ENCODE data around the gene XYLB.
A peak's percentile ranks its signal among the peaks of the same experiment; 100 is the strongest.
"Not testable (repeated sequence)": the region's sequence is repeated elsewhere in the genome, so short reads cannot be mapped to it uniquely, and the experiment has no call there.

XYLB gene

DNA sequence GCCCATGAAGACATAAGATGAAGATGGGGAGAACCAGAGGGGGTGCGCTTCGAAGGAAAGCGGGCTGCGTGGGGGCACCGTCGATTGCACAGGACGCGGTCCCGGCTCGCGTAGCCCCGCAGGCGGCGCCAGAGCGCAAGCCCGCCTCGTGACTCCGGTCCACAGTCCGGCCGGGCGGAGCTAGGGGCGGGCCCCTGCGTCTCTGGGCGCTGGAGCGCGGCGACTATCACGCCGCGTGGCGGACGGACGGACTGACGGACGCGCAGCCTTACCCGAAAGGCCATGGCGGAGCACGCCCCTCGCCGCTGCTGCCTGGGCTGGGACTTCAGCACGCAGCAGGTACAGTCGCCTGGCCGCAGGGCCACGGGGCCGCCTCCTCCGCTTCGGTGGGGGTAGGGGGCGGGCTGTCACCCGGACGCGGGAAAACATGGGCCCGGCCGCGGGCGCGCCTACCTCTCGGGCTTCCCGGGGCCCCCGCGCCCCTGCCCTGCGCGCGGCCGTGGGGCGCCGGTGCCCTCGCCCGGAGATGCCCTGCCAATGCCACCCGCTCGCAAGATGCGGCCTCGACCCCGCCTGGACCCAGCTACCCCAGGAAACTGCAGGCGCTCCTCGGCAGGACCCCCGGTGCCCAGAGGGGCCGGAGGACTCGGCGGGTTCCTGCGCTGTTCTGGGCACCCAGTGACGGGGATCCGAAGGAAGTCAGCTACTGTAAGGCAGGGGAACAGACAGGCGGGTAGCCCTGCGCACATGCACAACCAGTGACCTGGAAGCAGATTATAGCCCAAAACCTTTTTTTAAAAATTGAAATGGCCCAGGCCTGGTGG, at the start of gene XYLB:
XYLB (plus strand) TSS at position 199 of the 824 bp plus-strand sequence; CDS start at position 283, 84 bp downstream.
- peak; percentile 97 for DNase-seq (ENCODE audit: low spot score)

DNA sequence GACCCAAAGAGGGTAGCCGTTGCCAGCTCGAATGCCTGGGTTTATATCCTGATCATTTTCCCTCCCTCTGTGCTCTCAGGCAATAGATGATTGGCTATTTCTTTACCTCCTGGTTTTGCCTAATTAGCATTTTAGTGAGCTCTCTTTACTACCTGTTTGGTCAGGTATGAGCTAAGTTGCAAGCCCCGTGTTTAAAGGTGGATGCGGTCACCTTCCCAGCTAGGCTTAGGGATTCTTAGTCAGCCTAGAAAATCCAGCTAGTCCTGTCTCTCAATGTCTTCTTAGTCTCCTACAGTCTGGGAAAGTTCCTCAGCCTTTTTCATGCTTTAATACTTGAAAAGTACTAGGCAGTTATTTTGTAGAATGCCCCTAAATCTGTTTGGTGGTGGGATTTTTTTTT, 49.5 kb upstream of the XYLB start:
- not testable (repeated sequence) for DNase-seq (ENCODE audit: low spot score)

DNA sequence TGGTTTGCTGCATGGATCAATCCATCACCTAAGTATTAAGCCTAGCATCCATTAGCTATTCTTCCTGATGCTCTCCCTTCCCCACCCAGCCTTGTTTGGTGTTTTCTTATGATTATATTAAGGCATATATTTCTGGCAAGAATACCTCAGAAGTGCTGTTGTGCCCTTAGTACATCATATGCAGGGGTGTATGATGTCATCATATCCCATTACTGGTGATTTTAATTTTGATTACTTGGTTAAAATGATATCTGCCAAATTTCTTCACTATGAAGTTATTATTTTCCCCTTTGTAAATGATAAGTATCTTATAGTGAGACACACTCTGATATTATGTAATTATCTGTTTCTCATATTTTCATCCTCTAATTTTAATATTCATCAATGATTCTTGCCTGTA, 49.0 kb upstream of the XYLB start:
- no peak for DNase-seq (ENCODE audit: low spot score)

- peak; percentile 17 for DNase-seq (ENCODE audit: low spot score)
Observed at GRCh38 chr3:38297947-38298711, 48.5 kb upstream of the XYLB start.

- no peak for DNase-seq (ENCODE audit: low spot score)
Observed at GRCh38 chr3:38306941-38307340, 39.6 kb upstream of the XYLB start.

DNA sequence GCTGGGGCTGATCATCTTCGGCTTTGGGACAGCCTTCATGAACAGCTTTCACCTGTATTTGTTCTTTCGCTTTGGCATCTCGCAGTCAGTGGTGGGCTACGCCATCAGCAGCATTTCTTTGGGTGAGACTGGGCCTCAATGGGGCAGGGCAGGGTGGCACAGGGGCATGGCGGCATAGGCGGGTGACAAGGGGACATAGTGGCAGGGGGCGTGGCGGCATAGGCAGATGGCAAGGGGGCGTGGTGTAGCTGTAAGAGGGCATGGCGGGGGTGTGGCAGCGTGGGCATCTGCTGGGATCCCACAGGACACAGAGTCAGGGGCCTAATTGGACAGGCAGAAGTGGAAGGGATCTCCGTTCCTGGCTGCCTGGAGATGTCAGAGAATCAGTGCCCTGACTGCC, 39.0 kb upstream of the XYLB start:
- DNase-seq (ENCODE audit: low spot score), result no peak

- no peak for DNase-seq (ENCODE audit: low spot score)
Observed at GRCh38 chr3:38308456-38308855, 38.1 kb upstream of the XYLB start.

DNA sequence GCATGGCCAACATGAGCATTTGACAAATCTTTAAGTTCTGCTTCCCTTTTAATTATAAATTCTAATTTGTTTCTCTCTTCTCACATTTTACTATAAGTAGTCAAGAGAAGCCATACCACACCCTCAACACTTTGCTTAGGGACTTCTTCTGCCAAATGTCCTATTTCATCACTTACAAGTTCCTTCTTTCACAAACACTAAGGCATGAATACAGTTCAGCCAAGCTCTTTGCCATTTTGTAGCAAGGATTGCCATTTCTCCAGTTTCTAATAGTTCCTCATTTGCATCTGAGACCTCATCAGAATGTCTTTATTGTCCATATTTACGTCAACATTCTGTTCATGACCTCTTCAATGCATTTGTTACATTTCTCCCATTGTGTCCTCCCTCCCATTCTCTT, 35.1 kb upstream of the XYLB start:
- DNase-seq (ENCODE audit: low spot score), result no peak

DNA sequence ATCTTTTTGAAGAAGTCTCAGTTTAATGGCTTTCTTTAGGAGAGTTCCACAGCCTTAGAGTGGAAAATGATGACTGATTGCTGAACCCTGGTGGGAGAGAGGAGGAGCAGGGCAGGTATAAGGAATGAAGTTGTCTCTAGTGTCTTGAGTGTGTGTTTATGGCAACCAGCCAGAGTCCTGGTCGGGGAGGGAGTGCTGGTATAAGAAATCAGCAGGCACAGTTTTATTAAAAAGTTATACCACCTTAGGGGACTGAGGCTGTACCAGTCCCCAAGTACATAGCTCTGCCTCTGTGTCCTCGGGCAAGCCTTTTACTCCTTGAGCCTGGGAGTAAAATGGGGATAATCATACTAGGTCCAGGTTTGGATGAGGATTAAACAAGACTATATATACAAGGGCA, 34.6 kb upstream of the XYLB start:
- no peak for DNase-seq (ENCODE audit: low spot score)

GRCh38 chr3:38312356-38312755, 34.2 kb upstream of the XYLB start:
- no peak for DNase-seq (ENCODE audit: low spot score)

DNA sequence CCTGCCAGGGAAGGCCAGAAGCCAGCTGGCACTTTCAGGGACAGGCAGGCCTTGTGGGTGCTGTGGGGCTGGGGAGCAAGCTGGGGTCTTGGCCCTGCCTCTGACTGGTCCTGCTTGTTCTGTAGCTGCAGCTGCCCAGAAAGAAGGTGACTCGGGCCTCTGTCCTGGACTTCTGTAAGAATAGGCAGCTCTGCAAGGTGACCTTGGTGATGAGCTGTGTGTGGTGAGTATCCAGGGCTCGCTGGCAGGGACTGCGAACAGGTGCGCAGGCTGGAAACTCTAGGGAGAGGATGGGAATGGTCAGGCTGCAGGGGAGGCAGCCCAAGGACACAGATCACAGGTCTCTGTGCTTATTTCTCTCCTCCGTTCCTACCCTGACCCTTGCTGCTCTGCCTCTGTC, 33.3 kb upstream of the XYLB start:
- no peak for DNase-seq (ENCODE audit: low spot score)

DNA sequence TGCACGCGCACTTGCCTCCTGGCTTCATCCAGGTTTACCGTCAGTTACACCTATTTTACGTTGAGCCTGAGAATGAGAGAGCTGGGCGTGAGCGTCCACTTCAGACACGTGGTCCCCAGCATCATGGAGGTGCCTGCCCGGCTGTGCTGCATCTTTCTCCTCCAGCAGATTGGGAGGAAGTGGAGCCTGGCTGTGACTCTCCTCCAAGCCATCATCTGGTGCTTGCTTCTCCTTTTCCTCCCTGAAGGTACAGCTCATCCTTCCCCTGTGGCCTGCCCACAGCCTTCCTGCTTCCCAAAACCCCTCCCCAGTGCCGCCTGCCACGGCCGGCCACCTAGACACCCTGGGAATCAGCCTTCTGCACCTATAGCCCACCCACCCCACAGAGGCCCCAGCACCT, 32.9 kb upstream of the XYLB start:
- no peak for DNase-seq (ENCODE audit: low spot score)

DNA sequence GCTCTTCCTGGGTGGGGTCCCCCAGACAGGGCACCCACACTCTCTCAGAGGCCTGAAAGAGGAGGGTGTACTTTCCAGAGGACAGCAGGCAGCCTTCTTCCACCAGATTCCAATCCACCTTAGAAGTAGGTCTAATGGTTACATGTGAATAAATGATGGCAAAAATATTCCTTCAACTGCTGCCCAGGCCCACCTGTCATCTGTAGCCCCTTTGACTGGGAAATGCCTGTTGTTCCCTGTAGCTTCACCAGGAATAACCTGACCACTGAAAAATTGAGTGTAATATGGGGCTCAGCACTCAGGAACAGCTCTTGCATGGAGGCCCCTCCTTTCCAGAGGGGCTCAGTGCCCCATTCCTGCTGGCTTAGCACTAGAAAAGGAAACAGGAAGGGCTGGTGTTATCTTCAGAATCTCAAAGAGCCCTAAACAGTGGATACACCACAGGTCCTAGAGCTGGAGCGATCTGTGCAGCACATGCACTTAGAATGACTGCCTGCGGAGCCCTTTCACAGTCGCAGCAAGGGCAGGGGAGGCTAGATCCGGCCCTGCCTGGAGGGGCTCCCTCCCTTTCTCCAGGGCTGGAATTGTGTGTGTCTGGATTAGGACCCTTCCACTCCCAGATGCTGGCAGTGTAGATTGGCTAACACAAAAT, 32.3 kb upstream of the XYLB start:
- DNase-seq (ENCODE audit: low spot score), result no peak

DNA sequence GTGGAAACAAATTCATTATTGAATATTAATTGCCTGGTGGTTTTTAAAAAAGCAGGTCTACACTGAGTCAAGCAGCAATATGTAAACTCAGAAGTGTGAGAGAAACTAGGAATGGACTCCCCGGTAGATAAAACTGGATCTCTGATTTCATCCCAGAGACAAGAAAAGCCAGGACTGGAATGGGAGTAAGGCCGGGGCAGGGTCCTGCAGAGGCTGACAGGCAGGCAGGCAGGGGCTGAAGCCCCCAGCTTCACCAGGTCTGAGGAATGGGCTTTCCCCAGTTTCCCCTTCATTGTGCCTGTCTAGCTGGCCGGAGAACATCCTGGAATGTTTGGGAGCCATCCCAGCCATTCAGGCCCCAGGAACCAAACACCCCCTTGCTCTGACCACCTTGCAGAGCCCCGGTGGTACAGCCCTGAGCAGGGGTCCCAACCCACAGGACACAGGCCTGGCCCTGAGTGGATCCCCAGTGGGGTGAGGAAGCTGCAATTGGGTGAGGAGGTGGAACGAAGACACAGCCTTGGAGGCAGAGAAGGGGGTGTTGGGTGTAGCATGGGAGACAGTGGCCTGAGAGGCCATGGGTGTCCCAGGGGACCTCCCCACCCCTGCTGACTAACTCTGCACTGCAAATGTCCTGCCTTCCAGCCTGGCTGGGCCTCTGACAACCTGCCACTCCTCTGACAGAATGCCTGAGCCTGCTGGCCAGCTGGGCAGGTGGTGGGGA, 31.7 kb upstream of the XYLB start:
- DNase-seq (ENCODE audit: low spot score), result no peak

DNA sequence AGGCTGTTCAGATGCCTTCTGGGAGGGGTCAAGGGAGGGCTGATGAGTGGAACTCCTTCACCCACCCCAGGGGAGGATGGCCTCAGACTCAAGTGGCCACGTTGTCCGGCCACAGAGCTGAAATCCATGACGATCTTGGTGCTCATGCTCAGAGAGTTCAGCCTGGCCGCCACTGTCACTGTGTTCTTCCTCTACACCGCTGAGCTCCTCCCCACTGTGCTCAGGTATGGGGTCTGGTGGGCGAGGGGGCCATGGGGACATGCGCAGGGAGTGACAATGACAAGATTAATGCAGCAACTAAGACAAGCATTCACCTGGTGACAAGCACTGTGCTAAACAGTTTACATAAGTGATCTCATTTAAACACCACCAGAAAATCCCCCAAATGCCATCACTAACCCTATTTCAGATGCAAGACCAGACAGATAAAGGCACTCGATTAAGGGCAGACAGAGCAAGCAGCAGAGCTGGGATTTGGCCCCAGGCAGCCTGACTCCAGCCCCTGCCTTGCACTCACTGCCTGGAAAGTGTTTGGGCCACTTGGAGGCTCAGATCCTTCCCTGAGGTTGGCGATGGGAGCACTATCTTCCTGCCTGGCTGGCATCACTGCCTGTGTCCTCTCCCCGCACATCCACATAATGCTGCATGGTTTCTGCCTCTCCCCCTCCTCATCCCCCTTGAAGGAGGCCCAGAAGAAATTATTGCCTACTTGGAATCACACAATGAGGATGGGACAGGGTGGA, 30.9 kb upstream of the XYLB start:
- no peak for DNase-seq (ENCODE audit: low spot score)

DNA sequence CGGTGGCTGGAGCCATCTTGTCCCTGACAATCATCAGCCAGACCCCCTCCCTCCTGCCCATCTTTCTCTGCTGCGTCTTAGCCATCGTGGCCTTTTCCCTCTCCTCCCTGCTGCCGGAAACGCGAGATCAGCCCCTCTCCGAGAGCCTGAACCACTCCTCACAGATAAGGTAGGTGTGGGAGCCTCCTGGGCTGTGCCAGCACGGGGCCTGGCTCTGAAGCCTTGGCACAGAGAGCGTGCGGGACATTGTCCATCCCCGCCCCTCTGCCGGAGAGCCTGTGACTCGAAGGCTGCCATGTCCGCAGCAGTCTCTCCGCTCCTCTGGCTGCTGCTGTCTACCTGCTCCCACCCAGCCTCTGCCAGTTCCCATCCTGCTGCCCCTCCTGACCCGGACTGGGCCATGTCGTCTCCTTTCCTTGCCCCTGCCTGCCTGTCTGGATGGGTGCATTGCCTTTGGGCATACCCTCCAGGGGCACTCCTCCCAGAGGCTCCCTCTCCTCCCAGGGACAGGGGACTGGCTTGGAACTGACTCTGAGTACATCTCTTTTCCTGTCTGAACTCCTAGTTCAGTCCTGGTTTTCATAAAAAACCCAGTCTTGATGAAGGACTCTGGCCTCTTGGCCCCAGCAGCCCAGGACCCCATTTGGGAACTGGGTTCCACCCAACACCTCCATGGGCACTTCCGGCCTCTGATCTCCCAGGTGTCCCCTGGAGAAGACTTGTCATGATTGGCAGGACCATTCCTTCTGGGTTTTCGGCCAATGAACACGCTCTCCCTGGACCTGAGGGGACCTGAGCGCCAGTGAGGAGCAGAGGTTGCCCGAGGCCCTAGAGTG, 30.0 kb upstream of the XYLB start:
- no peak for DNase-seq (ENCODE audit: low spot score)

GRCh38 chr3:38317192-38317759, 29.3 kb upstream of the XYLB start:
- no peak for DNase-seq (ENCODE audit: low spot score)

DNA sequence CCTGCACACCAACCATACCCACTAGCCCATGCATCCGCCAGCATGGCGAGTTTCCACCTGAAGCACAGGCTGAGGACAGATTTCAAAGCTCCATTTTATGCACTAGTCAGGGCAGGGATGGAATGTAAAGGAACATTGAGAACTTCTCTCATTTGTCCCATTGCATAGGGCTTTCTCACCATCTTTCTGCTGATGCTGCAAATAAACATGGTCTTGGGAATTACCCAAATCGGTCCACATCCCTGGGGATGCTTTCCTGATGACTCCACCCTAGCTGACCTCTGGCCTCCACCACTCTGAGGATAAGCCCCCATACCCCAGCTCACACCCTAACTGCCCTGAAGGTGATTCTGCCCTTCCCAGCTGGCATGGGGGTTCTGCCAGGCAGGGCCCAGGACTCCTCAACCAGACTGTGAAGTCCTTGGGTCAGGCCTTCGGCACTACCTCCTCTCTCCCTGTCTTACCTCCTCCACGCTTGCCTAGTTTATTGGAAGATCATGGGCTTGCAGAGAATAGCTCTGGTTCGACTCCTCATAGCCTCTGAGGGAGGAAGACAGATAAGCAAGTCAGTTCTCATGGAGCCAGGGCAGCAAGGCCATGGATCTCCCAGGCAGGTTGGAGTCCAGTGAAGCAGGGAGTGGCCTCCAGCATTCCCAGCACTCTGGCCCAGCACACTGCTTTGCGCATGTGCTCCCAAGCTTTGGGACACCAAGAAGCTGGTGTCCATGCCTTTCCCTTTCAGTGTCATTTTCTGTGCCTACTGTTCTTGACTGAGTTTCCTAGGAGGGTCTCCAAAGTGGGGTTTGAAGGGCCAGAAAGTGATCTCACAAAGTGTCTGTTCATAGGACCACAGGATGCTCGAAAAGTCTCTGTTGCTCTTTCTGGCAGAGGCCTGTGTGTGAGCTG, 27.6 kb upstream of the XYLB start:
- DNase-seq (ENCODE audit: low spot score), result no peak

DNA sequence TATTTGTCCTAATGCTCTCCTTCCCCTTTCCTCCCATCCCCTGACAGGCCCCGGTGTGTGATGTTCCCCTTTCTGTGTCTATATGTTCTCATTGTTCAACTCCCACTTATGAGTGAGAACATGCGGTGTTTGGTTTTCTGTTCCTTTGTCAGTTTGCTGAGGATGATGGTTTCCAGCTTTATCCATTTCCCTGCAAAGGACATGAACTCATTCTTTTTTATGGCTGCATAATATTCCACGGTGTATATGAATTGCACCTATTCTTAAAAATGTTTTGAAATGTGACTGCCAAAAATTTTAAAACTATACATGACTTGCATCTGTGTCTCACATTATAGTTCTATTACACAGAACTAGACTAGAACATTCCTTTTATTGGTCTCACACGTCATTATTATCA, 25.9 kb upstream of the XYLB start:
- not testable (repeated sequence) for DNase-seq (ENCODE audit: low spot score)
